NCI-H774 (cell line): Measurements from ENCODE around the gene LIMCH1.
"Not testable (repeated sequence)": the region's sequence is repeated elsewhere in the genome, so short reads cannot be mapped to it uniquely, and the experiment has no call there.

Source experiments
- DNase-seq: peaks from one replicate; lab custom pipeline; 2025; lab: John Stamatoyannopoulos, UW

Gene LIMCH1

DNA sequence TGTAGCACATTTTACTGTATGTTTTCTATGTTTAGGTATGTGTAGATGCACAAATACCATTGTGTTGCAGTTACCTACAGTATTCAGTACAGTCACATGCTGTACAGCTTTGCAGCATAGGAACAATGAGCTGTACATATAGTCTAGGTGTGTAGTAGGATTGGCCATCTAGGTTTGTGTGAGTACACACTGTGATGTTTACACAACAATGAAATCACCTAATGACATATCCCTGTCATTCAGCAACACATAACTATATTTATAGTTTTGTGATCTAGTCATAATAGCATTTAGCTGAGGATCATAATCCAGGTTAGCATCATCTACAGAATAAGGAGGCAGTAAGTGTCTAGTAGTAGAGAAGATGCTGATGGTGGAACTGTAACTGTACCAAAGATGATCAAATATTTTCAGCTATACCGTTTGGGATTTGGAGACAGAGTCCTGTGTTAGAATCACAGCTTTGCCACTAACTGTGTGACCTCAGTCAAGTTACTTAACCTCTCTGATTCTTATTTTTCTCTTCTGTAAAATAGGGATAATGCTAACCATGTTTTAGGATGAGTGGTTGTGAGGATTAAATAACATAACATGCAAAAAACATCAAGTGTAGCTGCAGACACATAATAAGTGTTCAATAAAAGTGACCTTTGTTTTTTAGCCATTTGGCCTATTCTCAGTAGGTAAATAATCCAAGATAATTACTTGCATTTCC is 73.3 kb downstream of the LIMCH1 start:
- no peak for DNase-seq

DNA sequence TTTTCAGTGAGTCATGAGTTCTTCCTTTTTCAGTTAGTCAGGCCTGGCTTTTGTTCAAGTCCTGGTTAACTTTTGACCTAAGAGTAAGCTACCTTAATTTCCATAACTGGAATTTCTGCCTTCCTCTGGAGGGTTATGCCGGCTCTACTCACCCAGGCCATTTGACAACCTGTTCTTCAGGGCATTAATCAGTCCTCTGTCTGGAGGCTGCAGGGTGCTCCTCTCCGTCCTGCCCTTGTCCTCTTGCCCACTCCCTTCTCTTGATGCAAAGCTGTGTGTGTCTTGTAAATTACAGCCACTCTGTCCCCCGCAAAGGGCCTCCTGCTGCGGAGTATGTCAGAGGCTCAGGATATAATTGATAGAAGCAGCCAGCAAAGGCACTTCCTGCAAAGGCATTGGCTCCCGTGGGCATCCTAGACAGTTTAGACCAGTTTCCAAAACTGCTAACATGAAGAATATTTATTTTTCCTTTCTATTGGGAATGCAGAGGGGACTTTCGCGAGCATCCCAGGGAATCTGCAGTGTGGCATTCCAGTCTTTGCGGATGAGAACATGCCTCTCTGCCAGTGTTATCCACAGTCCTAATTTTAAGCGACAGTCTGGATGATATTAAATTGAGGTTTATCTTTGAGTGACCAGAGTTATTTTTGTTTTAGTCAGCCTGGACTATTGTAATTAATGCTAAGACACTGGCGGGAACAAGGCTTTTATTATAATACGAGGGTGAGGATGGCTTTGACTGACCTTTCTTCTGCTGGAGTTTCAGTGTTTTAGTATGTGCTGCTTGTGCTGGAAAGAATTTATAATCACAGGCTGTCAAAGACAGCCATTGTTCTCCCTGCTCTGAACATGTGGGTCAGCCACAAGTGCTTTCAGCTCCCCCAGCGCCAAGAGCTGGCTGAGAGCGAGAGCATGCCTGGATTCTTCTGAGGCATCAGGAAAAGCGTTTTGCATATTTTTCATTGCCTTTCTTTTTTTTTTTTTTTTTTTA is 74.2 kb downstream of the LIMCH1 start:
- DNase-seq, result no peak

DNA sequence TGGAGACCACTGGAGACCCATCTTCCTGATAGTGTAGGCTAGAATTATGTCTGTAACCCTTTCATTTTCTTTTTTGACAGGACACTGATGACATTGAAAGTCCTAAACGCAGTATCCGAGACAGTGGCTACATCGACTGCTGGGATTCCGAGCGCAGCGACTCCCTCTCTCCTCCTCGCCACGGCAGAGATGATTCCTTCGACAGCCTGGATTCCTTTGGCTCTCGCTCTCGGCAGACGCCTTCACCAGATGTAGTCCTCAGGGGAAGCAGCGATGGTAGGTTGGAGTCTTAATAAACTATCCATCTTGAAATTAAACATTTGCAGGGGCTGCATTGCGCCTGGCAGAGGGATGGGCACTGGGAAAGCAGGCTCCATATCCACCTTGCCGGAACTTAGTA is 75.4 kb downstream of the LIMCH1 start:
- DNase-seq, result no peak

DNA sequence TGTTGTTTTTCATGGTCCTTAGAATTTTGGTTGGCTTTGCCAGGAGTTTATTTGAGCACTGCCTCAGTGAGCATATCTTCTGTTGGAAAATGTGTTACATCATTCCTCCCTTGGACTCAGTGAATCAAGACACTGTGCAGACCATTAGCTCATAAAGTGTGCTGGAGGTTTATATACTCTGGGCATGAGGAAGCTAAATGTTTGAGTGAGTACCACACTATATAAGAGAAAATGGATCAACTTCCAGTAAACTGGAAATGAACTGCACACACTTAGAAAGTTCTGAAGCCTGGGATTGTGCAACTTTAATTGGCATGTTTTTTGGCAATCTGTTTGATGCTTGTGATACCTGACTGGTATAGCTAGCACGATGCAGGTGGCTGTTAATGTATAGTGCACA is 75.9 kb downstream of the LIMCH1 start:
- no peak for DNase-seq

DNA sequence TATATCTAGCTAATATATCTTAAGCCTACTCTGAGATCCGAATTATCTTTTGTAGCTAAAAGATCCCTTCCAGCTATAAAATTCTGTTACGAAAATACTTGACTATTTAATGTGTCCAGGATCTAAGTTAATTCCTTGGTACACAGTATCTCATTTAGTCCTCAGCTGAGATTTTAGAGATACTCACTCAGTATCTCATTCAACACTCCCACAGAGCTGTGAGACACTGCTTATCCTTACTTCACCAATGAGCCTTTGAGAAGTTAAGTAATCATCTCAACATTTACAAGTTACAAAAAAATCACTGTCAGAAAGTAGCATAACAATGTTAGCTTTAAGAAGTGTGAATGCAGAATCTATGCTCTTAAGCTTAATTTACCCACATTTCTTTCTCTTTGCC is 76.6 kb downstream of the LIMCH1 start:
- DNase-seq, result no peak

DNA sequence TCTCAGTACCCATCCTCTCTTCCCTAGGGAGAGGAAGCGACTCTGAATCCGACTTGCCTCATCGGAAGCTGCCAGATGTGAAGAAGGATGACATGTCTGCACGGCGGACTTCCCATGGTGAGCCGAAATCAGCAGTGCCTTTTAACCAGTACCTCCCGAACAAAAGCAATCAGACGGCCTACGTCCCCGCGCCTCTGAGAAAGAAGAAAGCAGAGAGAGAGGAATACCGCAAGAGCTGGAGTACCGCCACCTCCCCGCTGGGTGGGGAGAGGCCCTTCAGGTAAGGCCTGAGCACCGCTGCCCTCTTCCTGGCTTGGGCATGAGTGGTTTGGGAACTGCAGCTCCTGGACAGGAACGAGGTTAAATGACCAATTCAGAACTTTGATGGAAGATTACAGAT is 81.2 kb downstream of the LIMCH1 start:
- DNase-seq, result no peak

DNA sequence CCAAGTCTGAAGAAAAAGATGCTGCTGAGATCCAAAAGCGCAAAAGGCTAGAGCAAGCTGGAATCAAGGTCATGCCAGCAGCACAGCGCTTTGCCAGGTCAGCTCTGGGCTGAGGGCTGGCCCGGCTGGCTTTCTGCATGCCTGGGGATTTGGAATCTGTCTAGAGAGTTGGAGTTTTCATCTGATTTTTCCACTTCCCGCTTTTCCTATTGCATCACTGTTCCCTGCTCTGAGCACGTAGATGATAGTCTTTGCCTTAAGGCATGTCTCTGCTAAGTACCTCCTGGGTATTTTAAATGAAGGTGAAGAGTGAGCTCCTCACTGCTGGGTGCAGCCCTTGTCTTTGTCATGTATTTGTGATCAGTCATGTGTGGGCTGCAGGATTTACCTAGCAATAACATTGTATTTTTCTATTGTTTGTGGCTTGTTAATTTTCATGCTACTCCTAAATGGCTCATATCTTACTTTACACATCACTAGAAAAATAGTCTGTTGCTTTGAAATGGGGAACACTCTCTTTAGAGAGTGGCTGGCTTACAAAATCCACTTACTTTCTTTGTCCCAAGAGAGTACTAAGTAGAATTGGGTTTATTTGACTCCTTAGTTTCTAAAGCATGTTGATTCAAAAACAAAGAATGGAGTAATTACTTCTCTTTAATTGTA is 82.8 kb downstream of the LIMCH1 start:
- no peak for DNase-seq

DNA sequence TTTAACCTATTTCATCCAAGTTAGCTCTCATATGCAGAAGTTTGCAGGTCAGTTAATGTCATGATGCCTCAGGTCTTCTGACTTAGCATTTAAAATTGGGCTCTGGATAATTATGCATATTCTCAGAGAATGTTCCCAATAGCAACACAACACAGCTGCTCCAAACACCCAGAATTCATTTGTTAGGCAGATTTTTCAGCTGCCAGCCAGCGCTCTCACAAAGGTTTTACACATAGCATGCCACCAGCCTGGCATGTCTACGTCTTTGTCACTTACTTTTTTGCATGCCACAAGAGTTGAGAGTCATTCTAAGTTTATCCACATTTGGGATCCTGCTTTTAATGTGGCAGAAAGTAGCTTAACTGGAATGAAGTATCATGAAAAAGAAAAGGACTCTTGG is 84.8 kb downstream of the LIMCH1 start:
- no peak for DNase-seq

DNA sequence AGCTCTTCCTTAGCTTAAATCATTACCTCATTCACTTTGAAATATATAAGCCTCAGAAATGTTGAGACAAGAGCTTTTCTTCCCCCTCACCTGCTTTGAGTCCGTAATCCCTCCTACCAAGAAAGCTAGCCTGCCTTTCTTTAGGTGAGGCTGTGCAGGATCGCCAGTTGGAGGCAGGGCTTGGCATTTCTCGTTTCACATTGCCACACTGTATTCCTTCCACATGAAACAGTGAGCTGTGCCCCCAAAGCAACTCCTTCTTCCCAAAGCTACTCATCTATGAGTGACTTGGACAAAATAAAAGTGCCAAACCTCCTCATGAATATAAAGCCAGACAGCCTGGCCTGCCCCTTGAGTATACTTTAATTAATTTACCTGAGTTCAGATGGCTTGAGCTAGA is 86.8 kb downstream of the LIMCH1 start:
- DNase-seq, result no peak

DNA sequence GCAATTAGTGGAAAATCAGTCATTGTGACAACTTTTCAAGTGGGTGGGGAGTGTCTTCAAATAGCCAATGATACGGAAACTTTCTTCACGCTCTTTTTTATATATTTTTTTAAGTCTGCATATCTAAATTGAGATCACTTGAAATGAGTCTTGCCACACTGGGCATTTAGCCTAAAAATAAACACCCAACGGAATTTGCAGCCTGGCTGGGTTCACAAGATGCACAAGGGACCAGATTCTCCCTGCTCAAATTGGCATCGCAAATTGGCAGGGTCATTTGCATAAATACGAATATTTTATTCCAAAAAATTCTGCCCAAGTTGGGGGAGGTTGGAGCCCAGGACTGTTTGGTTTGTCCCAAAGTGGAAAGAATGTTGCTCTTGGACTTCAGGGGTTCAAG is 87.6 kb downstream of the LIMCH1 start:
- DNase-seq, result no peak

DNA sequence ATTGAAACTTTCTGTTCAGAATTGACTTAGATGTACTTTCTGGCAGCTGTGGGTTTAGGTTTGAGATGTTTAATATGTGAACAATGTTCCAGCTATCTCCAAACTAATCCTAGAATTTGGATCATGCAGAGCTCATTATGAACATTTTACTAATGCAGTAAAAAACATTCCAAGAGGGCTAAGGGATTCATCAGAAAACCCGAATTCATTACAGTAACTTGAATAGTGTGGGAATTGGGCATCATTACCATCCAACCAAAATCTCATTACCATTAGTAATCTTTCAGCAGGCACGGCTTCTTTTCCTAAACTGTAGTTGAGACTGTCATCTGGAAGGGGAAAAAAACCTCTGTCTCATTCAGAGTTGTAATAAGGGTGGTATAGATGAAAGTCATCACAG is 91.0 kb downstream of the LIMCH1 start:
- DNase-seq, result no peak

DNA sequence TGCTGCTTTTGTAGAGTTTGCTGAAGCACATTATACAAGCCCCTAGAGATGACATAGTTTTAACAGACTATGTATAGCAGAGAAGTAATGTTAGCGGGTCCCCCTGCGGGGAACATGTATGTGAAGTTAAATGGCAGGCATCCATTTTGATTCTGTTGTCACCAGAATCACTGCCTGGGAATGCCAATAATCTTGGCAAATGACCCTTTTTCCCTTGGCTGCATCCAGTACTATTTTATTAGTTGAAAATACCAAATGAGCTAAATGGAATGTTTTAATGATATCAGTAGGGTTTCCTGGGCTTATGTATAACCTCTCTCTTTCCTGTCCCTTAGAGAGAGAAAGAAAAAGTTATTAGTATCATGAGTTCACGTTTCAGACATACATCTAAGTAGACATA is 93.6 kb downstream of the LIMCH1 start:
- no peak for DNase-seq

DNA sequence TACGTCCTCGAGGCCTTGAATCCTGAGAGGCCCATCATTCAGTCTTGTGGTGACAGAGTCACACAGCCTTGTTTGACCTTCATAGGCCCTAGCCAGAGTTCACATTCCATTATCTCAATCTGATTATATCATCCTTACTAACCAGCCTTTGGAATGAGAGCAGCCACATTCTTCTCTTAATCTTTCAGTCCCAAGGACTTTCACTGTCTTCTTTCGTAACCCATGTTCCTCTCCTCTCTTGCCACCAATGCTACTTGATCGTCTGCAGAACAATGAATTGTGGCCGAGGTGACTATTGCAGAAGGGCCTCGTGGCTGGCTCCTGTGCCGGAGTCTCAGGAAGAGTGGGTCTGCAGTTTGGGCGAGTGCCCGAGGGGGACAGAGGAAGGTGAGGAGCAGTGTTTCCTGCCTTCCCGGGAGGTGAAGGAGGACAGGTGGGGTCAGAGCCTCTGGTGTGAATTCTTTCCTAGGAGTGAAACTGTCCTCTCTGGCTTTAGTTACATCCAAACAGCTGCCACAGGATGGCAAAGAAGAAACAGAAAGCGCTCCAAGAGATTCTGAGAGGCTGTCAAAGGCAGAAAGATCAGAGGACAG is 94.6 kb downstream of the LIMCH1 start:
- no peak for DNase-seq

DNA sequence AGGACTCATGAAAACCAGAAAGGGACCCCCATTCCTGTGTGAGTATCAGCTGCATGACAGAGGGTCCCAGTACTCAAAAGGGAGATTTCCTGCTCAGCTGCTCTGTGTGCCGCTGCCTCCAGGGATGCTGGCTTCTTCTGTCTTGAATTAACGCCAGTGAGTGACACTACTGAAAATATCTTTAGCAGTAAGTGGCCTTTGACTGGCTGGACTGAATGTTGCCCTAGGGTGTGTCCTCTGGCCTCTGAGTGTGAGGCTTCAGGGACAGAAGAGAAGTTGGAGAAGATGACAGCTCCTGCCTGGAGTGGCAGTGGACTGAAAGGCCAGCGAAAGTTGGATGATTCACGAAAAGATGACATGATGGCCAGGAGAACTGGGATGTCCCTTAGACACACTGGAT is 95.4 kb downstream of the LIMCH1 start:
- no peak for DNase-seq

DNA sequence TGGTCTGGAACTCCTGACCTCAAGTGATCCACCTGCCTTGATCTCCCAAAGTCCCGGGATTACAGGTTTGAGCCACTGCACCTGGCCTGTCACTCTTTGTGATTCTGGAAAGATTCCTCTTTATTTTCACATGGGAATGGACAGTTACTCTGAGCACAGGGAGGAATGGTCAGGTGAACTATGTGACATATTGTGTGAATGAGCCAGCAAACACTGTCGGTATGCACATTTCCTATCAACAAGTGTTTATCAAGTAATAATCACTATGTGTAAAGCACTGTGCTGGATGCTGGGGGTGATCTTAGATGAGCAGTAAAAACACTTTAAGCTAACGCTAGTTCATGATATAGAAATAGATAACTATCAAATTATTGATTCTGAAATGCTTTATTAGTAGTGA is 97.5 kb downstream of the LIMCH1 start:
- no peak for DNase-seq

DNA sequence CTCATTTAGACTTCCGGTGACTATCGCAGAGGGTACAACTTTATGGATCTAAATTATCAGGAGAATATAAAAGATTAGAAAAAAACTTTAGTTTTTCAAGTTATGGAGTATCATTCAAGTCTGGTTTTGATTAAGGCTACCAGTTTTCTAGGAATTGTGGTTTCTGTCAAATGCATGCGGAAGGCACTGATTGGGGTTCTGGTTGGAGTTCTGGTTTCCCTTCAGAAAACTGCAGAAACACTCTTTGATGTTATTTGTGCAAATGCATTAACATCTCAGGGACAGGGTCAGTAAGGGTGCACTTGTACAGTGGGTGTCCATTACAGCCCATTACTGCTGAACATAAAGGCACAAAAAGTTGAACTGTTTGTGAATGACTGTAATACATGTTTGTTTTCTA is 100.2 kb downstream of the LIMCH1 start:
- no peak for DNase-seq

DNA sequence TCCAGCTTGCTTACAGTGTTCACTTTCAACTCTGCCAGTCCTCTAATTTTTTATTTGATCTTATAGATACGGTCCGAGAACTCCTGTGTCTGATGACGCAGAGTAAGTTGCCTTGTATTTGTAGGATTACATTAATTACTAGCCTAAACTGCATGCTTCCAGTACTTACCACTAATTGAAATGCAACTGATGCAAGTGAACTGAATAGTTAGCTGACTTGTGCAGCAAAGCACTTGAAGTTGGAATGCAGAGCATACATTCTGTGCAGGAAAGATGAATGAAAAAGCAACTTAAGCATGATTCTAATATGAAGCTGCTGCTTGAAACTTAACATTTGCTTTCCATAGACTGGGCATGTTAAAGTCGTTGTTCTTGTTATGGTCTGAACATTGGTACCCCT is 100.9 kb downstream of the LIMCH1 start:
- DNase-seq, result no peak

DNA sequence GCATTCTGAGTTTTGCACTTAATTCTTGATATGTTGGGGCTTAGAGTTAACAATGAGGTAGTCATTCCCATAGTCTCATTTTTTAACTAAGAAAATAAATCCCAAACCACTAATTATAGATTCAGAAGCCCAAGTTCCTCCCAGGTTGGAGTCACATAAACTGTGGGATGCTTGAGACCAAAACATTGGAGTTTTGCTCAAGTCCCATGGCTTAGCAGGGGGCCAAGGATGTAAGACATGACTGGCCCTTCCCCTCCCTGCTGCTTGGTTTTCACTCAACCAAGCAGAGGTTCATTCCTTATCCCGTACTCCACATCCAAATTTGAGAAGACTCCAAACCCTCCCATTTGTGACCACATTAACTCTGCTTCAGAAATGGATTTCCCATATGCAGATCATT is 101.3 kb downstream of the LIMCH1 start:
- no peak for DNase-seq

DNA sequence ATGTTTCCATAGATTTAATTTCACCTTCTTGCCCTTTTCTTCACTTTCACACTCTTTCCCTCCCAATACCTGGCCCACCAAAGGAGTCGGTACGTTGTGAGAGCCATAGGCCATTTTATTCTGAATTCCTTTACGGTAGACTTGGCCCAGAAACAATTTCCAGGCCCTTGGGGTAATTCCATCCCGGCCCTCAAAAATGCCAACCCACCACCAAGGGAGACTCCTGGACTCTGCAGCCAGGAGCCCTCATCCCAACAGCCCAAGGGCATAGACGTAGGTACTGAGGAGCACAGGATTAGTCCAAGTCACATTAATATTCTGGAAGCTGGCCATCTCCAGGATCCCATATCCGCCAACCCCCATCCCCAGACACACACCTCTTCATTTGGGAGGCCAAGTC is 102.9 kb downstream of the LIMCH1 start:
- DNase-seq, result no peak

DNA sequence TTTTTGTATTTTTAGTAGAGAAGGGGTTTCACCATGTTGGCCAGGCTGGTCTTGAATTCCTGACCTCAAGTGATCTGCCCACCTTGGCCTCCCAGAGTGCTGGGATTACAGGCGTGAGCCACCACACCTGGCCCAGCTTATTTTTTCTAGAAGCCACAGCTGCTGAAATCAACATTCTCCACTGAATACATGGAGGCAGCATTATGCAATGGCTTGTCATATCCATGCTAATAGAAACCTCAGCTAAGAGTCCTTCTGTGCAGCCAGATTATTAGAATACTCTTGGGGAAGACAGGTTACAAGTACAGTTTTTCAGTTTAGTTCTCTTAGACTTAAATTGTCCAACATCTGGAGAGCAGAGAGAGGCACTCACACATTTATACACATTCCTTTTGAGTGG is 104.8 kb downstream of the LIMCH1 start:
- not testable (repeated sequence) for DNase-seq

DNA sequence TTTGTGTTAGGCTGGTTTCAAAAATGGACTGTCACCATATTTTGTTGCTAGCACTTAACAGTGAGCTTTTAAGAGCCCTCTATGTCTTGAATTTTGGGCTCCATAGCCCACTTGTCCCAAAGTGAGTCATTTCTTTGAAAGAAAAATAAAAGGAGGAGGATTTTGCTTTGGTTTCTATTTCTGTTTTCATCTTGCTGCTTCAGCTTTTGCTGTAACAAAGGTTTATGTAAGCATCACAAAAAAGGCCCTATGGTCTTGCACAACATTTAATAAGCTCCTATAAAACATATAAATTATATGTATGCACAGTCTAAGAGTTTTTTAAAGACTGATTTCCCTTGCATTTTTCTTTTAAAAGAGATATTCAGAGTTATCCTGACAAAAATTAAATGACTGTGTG is 105.4 kb downstream of the LIMCH1 start:
- DNase-seq, result no peak

DNA sequence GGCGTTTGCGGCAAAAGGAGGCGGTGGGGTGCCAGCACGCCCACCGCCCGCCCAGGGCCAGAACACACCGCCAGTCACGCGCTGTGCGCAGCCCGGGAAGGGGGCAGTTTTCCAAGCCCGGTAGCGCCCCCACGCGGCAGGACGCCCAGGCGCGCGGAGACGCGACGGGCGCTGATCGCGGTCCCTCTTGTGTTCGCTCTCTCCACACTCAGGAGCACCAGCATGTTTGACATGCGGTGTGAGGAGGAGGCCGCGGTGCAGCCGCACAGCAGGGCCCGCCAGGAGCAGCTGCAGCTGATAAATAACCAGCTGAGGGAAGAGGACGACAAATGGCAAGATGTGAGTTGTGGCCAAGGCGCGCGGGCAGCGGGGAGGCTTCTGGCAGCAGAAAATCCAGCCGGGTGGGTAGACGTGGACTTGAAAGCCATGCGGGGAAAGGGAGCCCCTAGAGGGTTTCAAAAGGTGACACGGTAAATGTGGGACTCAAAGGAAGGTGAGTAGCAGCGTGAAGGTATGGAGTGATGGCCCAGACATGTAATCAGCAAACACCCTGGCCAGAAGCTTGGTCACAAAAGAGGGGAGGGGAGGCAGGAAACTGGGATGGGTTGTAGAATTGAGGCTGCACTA is 106.4 kb downstream of the LIMCH1 start:
- no peak for DNase-seq
